Natural killer cell treated with Interleukin-12 subunit alpha and Interleukin-12 subunit beta and Interleukin-15 and Interleukin-18, amount 100 ng/mL, for 72 hours (primary cell): ENCODE results near the gene MPIG6B. TPM values are rescaled to one million over a fixed set of nuclear protein-coding genes. Genes with fewer than 3 reads are reported as not detected.
A peak's percentile ranks its signal among the peaks of the same experiment; 100 is the strongest.

Experiments used
- ATAC-seq, 2 donors: fragments of 150-1000 bp; cut with Tn5 transposase in 1 of 2; sonication (Bioruptor Pico), chemical (Tn5 transposase) in 1 of 2; 2 replicates each; pipeline ENCODE4 v1.10.0; 2021
- DNase-seq: peaks from one replicate; pipeline ENCODE4 v3.0.0; 2022; ENCODE audit warnings: low spot score
- H3K27ac Mint-ChIP-seq, 2 donors: 1 replicate in 1 of 2; 2 replicates in 1 of 2; pipeline ENCODE4 v1.8.0; 2022; ENCODE audit warnings: mixed read lengths in 2 of 2, mild to moderate bottlenecking in 1 of 2, moderate library complexity in 1 of 2
- H3K27me3 Mint-ChIP-seq, 2 donors: 1 replicate in 1 of 2; 2 replicates in 1 of 2; pipeline ENCODE4 v1.8.0; 2022; ENCODE audit warnings: mixed read lengths in 2 of 2
- H3K36me3 Mint-ChIP-seq: one replicate; pipeline ENCODE4 v1.8.0; 2022; ENCODE audit warnings: mixed read lengths
- H3K4me1 Mint-ChIP-seq, 2 donors: 1 replicate in 1 of 2; 2 replicates in 1 of 2; pipeline ENCODE4 v1.8.0; 2022; ENCODE audit warnings: low read depth in 2 of 2, mixed read lengths in 2 of 2, mild to moderate bottlenecking in 1 of 2
- H3K4me3 Mint-ChIP-seq: one replicate; pipeline ENCODE4 v1.8.0; 2022; ENCODE audit warnings: mixed read lengths
- H3K9me3 Mint-ChIP-seq: 2 replicates; pipeline ENCODE4 v1.8.0; 2022; ENCODE audit warnings: mixed read lengths
- total RNA-seq, 2 donors: library from RNA; stranded (reverse); gene quantifications; one replicate each; pipeline ENCODE4 v1.2.3, GENCODE V29; 2022

Gene MPIG6B
- total RNA-seq, 2 donors from 2014 or later: 0.21 TPM; not detected in 1

DNA sequence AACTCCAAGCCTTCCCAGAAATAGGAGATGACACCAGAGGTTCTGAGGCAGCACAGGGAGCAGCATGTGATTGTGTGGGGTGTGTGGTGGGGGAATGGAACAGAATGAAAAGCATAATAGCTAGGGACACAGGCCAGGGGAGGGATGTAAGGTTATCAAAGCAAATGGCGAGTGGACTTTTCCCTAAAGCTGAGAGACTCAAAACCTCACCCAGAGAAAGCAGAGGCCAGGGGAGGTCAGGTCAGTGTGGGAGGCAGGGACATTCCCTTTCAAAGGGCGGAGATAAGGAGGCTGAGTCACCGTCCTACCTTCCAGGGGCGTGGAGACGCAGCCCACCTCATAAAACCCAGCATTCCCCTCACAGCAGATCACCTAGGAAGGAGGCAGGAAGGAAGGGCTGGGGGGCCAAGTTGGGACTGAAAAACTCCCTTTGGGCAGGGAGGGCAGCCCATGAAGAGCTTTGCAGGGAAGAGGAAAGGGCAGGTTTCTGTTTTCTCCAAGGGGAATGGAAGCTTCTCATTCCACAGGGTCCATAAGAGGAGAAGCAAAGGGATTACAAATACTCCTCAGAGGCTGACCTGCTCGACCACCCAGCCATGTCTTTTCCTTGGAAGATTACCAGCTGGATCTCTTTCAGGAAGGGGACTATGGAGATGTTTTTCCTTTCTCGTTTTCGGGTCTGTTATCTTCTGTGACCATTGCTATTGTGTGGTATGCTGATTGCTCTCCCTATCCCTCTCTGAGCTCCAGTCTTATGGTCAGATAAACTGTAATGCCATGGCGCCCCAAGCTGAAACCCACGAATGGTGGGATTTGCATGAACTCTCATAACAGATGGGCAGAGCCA, 32.7 kb upstream of the MPIG6B start:
- peaks cover 0 to 6% of the 10 kb centered on the region in 2 donors for H3K4me1 Mint-ChIP-seq
- H3K36me3 Mint-ChIP-seq: peaks cover 5% of the 10 kb centered on the region
- H3K27ac Mint-ChIP-seq: peak overlapping the region in 1 of 2 donors; percentile 57
- DNase-seq (no peak), ATAC-seq (no peak)
- no peaks in the 10 kb centered on the region for H3K9me3 Mint-ChIP-seq
- H3K4me3 Mint-ChIP-seq: no peak overlapping the region
- no peaks in the 10 kb centered on the region for H3K27me3 Mint-ChIP-seq

DNA sequence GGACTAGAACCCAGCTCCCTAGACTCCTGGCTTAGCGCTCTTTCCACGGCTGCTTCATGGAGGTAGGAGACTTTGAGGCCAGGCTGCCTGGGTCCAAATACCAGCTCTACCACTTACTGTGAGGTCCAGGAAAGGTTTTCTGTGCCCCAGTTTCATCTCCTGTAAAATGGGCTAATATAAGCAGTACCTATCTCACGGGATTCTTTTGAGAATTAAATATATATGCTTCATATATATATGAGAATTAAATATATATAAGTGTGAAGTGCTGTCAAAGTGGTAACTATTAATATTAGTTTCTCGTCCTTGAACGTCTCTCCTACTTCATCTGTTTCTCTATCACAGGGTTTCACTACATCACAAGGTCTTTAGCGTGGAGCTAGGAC, 32.1 kb upstream of the MPIG6B start:
- DNase-seq (no peak), ATAC-seq (no peak)
- Mint-ChIP-seq H3K36me3 (peaks cover 4% of the 10 kb centered on the region), H3K27me3 (no peaks in the 10 kb centered on the region), H3K4me1 (peaks cover 0 to 6% of the 10 kb centered on the region in 2 donors), H3K4me3 (no peak overlapping the region), H3K27ac (no peak overlapping the region), H3K9me3 (no peaks in the 10 kb centered on the region)

DNA sequence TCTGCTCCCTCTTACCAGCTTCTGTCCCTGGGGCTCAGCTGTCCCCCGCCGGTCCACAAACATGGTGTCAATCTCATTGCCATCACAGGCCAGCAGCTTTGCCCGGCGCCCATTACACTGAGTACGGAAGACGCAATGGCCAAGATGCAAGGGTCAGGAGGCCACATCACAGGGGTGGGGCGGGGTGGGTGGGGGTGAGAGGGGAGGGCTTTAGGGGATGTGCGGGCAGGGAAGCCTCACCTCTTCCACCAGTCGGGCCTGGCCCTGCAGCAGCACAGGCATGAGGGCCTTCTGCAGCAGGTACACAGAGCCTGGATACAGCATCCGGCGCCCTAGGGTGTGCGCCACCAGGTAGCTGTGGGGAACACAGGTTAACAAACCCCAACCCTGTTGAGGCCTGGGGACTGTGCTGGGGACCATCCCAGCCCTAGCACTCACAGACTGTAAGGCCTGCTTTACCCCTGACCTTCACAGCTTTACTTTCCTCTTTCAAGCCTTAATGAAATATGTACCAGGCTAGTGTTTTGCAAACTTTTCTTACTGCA, 31.5 kb upstream of the MPIG6B start:
- Mint-ChIP-seq H3K4me3 (no peak overlapping the region), H3K27me3 (no peaks in the 10 kb centered on the region), H3K27ac (no peak overlapping the region), H3K9me3 (no peaks in the 10 kb centered on the region), H3K36me3 (no peaks in the 10 kb centered on the region), H3K4me1 (peaks cover 0 to 6% of the 10 kb centered on the region in 2 donors)
- ATAC-seq: no peak
- no peak for DNase-seq

DNA sequence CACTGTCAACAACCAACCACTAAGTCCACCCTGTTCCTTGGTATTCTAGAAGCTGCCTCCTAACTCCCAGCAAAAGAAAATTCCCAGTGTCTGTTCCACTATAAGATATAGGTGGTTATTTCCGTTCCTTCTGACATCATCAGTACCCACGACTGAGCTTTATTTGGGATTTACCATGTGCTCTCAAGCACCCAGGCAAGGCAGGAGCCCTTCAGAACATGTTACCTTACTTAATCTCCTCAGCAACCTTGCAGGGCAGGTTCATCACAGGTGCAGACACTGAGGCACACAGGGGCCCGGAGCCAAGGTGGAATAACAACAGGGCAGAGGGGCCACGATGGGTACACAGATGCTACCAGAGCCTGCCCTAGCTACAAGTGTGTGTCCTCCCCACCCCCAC, 30.8 kb upstream of the MPIG6B start:
- DNase-seq (no peak), ATAC-seq (no peak)
- H3K9me3 Mint-ChIP-seq: no peaks in the 10 kb centered on the region
- no peak overlapping the region for H3K27ac Mint-ChIP-seq
- no peaks in the 10 kb centered on the region for H3K27me3 Mint-ChIP-seq
- H3K4me3 Mint-ChIP-seq: no peak overlapping the region
- H3K36me3 Mint-ChIP-seq: peaks cover 2% of the 10 kb centered on the region
- H3K4me1 Mint-ChIP-seq: peaks cover 3 to 8% of the 10 kb centered on the region in 2 donors

DNA sequence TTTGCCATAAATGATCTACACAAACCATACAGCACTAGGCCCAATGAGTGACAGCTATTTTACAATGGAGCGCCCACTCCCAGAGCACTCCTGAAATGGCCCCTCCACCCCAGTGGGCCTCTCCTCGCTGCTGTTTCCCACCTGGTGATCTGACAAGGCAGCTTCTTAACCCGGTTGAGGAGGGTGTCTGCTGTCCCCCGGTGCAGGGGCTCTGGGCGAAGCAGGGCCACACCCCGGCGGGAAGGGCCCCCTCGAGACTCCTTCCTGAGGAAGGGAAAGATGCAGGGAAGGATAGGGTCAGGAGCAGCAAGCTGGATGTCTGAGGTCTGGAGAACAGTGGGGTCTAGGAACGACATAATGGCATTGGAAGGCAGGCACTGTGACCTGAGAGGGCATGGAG, 30.3 kb upstream of the MPIG6B start:
- DNase-seq (no peak), ATAC-seq (no peak)
- Mint-ChIP-seq H3K36me3 (peaks cover 7% of the 10 kb centered on the region), H3K27me3 (no peaks in the 10 kb centered on the region), H3K4me3 (no peak overlapping the region), H3K4me1 (peaks cover 8 to 13% of the 10 kb centered on the region in 2 donors), H3K27ac (no peak overlapping the region), H3K9me3 (no peaks in the 10 kb centered on the region)

DNA sequence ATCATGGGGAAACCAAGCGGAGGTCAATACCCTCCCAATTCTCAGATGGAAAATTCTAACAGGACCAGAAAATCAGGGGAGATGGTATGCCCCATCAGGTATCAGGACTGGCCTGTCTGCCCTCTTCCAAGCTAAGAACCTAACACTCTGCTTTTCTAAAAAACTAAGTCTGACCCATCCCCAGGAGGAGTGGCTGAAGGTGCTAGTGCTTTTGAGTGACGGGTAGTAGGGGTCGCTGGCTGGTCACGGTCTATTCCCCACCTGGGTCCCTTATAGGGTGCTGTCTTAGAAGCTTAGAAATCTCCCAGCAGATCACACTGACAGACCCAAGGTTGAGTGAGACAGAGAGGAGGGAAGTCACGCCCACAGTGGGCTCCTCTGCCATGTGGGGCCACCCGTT, 29.6 kb upstream of the MPIG6B start:
- DNase-seq (no peak), ATAC-seq (no peak)
- Mint-ChIP-seq H3K4me3 (no peak overlapping the region), H3K27me3 (no peaks in the 10 kb centered on the region), H3K27ac (no peak overlapping the region), H3K36me3 (peaks cover 8% of the 10 kb centered on the region), H3K4me1 (peaks cover 11 to 16% of the 10 kb centered on the region in 2 donors), H3K9me3 (no peaks in the 10 kb centered on the region)

DNA sequence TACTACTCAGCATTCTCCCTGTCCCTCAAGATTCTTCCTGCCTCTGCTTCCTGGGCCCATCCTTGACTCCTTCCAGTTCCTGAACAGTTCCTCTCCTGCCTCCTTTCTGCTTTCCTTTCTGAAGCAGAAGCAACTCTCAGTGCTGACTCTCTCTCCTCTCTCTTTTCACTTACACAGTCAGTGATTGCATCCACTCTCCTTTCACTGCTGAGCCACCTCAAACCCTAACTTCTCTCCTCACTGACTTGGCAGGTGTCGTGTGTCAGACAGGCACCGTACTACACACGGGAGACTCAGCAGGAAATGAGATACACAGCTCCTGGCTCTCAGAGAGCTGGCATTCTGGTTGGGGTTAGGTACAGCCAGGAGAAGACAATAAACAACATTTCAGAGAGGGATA, 25.6 kb upstream of the MPIG6B start:
- Mint-ChIP-seq H3K9me3 (no peaks in the 10 kb centered on the region), H3K27me3 (no peaks in the 10 kb centered on the region), H3K4me3 (peak overlapping the region; percentile 4), H3K4me1 (peaks cover 26 to 28% of the 10 kb centered on the region in 2 donors), H3K36me3 (peaks cover 14% of the 10 kb centered on the region), H3K27ac (peak overlapping the region; percentile 39 to 66)
- DNase-seq (no peak), ATAC-seq (peak in 1 of 2 donors; percentile 36)

DNA sequence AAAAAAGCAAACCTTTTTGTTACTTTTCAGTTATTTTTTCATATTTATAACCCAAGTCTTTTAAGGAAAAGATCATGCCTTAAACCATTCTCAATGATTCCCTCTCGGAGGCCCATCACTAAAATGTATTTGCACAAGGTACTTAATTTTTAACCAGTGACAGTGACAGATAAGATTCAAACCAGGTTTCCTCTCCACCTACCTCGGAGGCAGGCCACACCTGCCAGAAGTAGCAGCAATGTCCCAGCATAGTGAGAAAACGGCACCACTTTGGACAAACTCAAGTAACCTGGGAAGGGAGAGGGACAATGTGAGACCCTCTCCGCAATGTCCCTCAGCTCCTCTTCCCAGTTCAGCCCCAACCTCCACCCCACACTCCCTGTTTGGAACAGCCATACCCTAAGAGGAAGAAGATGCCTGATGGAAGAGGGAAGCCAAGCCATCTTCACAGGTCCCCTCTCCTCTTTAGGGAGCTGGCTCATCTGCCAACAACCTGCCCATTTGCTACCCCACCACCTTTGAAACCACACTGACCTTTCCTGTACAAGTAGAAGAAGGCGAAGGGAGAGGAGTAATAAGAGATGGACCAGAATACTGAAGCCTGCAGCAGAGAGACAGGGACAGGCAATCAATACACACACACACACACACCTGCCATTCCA, 22.3 kb upstream of the MPIG6B start:
- DNase-seq (no peak), ATAC-seq (no peak)
- peak overlapping the region; percentile 95 for H3K27ac Mint-ChIP-seq
- no peaks in the 10 kb centered on the region for H3K9me3 Mint-ChIP-seq
- H3K36me3 Mint-ChIP-seq: peaks cover 17% of the 10 kb centered on the region
- peak overlapping the region; percentile 99 for H3K4me3 Mint-ChIP-seq
- H3K27me3 Mint-ChIP-seq: no peaks in the 10 kb centered on the region
- H3K4me1 Mint-ChIP-seq: peaks cover 32 to 33% of the 10 kb centered on the region in 2 donors

DNA sequence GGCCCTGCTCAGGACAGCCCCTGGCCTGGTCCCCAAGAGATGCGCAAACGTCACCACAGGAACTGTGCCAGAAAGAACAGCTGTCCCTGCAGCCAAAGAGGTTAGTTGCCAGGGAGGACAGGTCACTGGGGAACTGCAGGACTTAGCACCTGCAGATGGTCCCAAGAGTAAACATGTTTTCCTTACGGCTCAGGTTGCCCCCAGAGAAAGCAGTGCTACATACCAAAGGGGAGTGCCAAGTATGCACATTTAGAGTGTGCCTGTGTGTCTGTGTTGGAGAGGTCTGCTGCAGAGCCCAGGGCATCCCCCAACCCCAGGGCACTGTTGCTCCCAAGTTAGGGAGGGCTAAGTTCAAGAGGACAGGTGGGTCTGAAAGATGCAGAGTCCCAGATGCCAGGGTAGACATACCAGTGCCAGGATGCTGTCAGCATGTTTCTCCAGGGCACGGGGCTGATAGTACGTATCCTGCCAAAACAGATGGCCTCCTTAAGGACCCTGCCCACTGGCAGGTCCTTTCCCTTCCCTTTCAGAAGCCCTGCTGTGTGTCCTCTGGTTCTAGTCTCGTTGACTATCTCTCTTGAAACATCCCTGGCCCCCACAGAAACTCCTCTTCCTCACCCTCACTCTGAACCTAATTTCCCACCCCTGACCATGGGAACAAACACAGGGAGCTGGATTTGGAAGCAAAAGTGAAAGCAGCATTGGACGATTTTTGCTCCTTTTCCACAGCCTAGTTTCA, 21.3 kb upstream of the MPIG6B start:
- no peaks in the 10 kb centered on the region for H3K9me3 Mint-ChIP-seq
- H3K27me3 Mint-ChIP-seq: no peaks in the 10 kb centered on the region
- ATAC-seq (no peak), DNase-seq (no peak)
- peak overlapping the region; percentile 95 for H3K27ac Mint-ChIP-seq
- H3K4me3 Mint-ChIP-seq: peak overlapping the region; percentile 99
- H3K4me1 Mint-ChIP-seq: peaks cover 32 to 33% of the 10 kb centered on the region in 2 donors
- H3K36me3 Mint-ChIP-seq: peaks cover 17% of the 10 kb centered on the region

DNA sequence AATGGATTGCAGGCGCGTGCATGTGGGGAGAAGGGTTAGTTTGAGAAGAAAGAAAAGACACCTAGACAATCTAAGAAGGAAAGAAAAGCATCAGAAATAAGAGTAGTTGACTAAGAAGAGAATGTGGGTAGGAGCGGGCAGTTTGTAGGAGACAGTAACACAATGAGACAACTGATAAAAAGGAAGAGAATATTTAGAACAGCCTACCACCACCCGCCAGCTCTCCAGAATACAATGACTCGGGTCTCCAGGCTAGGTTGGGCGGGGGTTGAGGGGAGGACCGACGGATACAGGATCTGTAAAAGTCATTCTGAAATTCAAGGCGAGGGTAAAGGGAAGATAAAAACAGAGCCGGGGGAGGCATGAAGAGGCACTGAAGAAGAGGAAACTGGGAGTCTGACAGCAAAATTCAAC, 20.8 kb upstream of the MPIG6B start:
- peak in 1 of 2 donors; percentile 24 for ATAC-seq
- Mint-ChIP-seq H3K4me3 (peak overlapping the region; percentile 99), H3K27ac (peak overlapping the region; percentile 95), H3K36me3 (peaks cover 14% of the 10 kb centered on the region), H3K4me1 (peaks cover 29 to 30% of the 10 kb centered on the region in 2 donors), H3K27me3 (no peaks in the 10 kb centered on the region), H3K9me3 (no peaks in the 10 kb centered on the region)
- no peak for DNase-seq

DNA sequence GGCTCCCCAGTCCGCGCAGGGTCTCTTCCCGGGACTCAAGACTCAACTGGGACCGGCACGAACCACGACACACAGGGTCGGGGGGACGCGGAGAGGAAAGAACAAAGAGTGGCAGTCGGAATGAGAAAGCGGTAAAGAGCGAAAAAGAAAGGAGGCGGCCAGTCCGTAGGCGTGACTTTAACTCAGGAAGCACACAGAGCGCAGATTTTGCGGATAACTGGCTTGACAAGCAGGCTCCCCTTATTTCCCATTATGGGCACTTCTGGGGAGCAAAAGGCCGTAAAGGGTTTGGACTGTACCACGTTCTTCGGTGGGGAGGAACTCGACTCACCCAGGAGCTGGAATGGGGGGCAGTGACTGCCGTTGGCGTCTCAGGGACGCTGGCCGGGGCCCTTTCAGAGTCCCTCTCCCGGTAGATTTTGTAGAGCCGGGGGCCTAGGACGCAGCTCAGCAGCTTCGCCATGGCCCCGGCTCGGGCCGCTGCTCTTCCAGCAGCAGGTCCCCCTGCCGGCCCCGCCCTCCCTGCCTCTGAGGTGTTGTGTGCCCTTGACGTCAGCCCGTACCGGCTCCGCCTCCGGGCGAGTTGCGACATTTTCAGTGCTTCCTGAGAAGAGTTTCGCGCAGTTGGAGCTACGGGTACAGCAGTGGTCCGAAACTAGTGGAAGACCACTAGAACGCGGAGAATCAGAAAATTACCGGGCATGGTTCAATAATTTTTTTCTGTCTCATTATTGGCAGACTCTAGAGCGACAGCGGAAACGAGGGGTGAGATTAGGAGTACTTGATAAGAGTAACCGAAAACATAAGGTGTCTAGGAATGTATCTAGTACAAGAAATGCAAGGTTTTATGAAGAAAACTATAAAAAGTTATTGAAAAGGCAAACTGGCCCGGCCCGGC, 20.1 kb upstream of the MPIG6B start, which contains the start of gene ABHD16A:
Gene ABHD16A, minus strand, starts transcription at position 506 of the 898 bp plus-strand sequence. Its CDS starts 43 bp downstream, at position 463.
- Mint-ChIP-seq H3K4me3 (peak within 1 kb of the TSS; percentile 99), H3K9me3 (no peaks in the 10 kb centered on the region), H3K27me3 (no peaks in the 10 kb centered on the region), H3K27ac (peak within 1 kb of the TSS; percentile 95), H3K4me1 (peaks cover 23% of the 10 kb centered on the region in 2 donors), H3K36me3 (peaks cover 9% of the 10 kb centered on the region)
- peak; percentile 98 for DNase-seq
- ATAC-seq: peak; percentile 97 to 98

DNA sequence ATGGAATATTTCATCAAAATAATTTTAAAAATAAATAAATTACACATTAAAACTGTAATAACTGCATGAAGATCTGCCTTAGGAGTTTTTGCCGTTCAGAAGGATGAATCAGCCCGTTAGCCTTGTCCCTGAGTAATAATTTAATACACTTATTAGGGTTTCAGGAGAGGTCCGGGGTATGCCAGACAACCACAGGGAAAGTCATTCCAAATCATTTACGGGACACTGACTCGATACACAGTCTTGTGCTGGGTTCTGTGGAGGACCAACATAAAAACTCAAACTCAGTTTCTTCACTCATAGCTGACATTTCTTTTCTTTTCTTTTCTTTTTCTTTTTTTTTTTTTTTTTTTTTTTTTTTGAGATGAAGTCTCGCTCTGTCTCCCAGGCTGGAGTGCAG, 17.2 kb upstream of the MPIG6B start:
- Mint-ChIP-seq H3K4me1 (peaks cover 23 to 26% of the 10 kb centered on the region in 2 donors), H3K4me3 (no peak overlapping the region), H3K9me3 (no peaks in the 10 kb centered on the region), H3K27ac (no peak overlapping the region), H3K27me3 (no peaks in the 10 kb centered on the region), H3K36me3 (peaks cover 9% of the 10 kb centered on the region)
- no peak for DNase-seq
- ATAC-seq: no peak

DNA sequence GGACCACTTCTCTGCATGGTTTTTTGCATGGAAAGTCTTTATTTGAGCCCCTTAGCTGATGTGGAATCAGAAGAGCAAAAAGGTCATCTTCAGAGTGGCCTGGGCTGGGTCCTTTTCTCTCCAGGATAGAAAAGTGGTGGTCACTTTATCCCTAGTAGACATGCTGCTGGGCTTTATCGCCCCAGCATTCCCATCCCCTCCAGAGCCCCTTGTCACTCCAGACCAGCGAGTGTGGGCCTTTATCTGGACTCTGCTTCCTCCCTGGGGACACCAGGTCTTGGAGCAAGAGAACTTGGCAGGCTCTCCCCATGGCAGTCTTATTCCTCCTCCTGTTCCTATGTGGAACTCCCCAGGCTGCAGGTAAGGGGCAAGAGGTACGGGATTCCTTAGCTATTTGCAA, 16.6 kb upstream of the MPIG6B start, which contains the start of gene LY6G6F:
Gene LY6G6F, plus strand, starts transcription at position 268 of the 400 bp plus-strand sequence. Its CDS starts 41 bp downstream, at position 309.
- peaks cover 9% of the 10 kb centered on the region for H3K36me3 Mint-ChIP-seq
- no peak for ATAC-seq

More for the DNA sequence above, 16.6 kb upstream of the MPIG6B start, which contains the start of gene LY6G6F:
- no peak for DNase-seq
- Mint-ChIP-seq H3K4me3 (no peak within 1 kb of the TSS), H3K4me1 (peaks cover 21 to 26% of the 10 kb centered on the region in 2 donors), H3K27ac (peak within 1 kb of the TSS in 1 of 2 donors; percentile 58), H3K27me3 (no peaks in the 10 kb centered on the region), H3K9me3 (no peaks in the 10 kb centered on the region)
